Measurements from ENCODE around the gene TANK.
"Not testable (repeated sequence)": the region's sequence is repeated elsewhere in the genome, so short reads cannot be mapped to it uniquely, and the experiment has no call there.

Gene TANK

GRCh38 chr2:161273038-161273760, 113.0 kb downstream of the TANK start:
- no peak for DNase-seq (ENCODE audit: low read depth in 2 of 2)

GRCh38 chr2:161278564-161279229, 118.5 kb downstream of the TANK start:
- DNase-seq (ENCODE audit: low read depth in 2 of 2): not testable (repeated sequence)

- DNase-seq (ENCODE audit: low read depth in 2 of 2): not testable (repeated sequence)
Observed at GRCh38 chr2:161279230-161279815, 119.1 kb downstream of the TANK start.

GRCh38 chr2:161280906-161281323, 120.7 kb downstream of the TANK start:
- DNase-seq (ENCODE audit: low read depth in 2 of 2): peak in 1 of 2 donors; percentile 12

- not testable (repeated sequence) for DNase-seq (ENCODE audit: low read depth in 2 of 2)
Observed at GRCh38 chr2:161281615-161282310, 121.5 kb downstream of the TANK start.

GRCh38 chr2:161282311-161282644, 122.0 kb downstream of the TANK start:
- not testable (repeated sequence) for DNase-seq (ENCODE audit: low read depth in 2 of 2)

GRCh38 chr2:161283926-161284325, 123.7 kb downstream of the TANK start:
- no peak for DNase-seq (ENCODE audit: low read depth in 2 of 2)
